T-cell (primary cell): Measurements from ENCODE around the gene PGA3. TPM values are rescaled to one million over a fixed set of nuclear protein-coding genes. Genes with fewer than 3 reads are reported as not detected.
"Not testable (repeated sequence)": the region's sequence is repeated elsewhere in the genome, so short reads cannot be mapped to it uniquely, and the experiment has no call there.

ENCODE experiments used
- ATAC-seq, 4 experiments: fragments of 200-7000 bp in 3 of 4; fragments of 150-1000 bp in 1 of 4; cut with Tn5 transposase; replicated peaks in 1 of 4; 1 replicate in 3 of 4; 2 replicates in 1 of 4; pipeline ENCODE4 v1.10.0; 2021; ENCODE audit warnings: moderate library complexity in 3 of 4, mild to moderate bottlenecking in 2 of 4, moderate number of reproducible peaks in 1 of 4
- CTCF ChIA-PET, 2 donors: fragments of 300-600 bp; sonication (Branson Sonifier 250); formaldehyde crosslinking; loops; one replicate each; lab custom pipeline; 2022; ENCODE audit warnings: antibody characterized with exemption in 2 of 2; lab: Charles Lee
- POLR2A ChIA-PET, 2 donors: fragments of 300-600 bp; sonication (Branson Sonifier 250); formaldehyde crosslinking; loops; one replicate each; lab custom pipeline; 2022; ENCODE audit warnings: antibody characterized with exemption in 2 of 2; lab: Charles Lee
- DNase-seq, 35 experiments: peaks; one replicate each; pipeline versions ENCODE4 v3.0.0 to v3.0.0-alpha.2; 2013 to 2023
- H3K27ac ChIP-seq: one replicate; pipeline ENCODE4 v1.5.1; 2013; ENCODE audit warnings: low read length
- H3K27me3 ChIP-seq, 2 experiments: replicated peaks in 1 of 2; 1 replicate in 1 of 2; 2 replicates in 1 of 2; pipeline versions ENCODE4 v1.6.1 to v1.7.0; 2013; ENCODE audit warnings: low read length in 1 of 2, mixed read lengths in 1 of 2; ENCODE audit not compliant: control insufficient read depth in 2 of 2, insufficient read depth in 2 of 2; ENCODE audit errors: extremely low read depth in 1 of 2
- H3K36me3 ChIP-seq, 2 donors: 1 replicate in 1 of 2; 2 replicates in 1 of 2; pipeline versions ENCODE4 v1.6.1 to v1.7.0; 2013; ENCODE audit warnings: low read length in 1 of 2; ENCODE audit not compliant: control insufficient read depth in 2 of 2, insufficient read depth in 1 of 2; ENCODE audit errors: extremely low read depth in 1 of 2
- H3K4me1 ChIP-seq, 2 experiments: 1 replicate in 1 of 2; 2 replicates in 1 of 2; pipeline versions ENCODE4 v1.6.1 to v1.7.0; 2013; ENCODE audit warnings: low read length in 2 of 2, mixed read lengths in 1 of 2; ENCODE audit not compliant: insufficient read depth in 2 of 2, control insufficient read depth in 1 of 2; ENCODE audit errors: extremely low read depth in 1 of 2
- H3K4me3 ChIP-seq, 2 donors: 1 replicate in 1 of 2; 2 replicates in 1 of 2; pipeline versions ENCODE4 v1.5.1 to v1.7.0; 2013; ENCODE audit warnings: mild to moderate bottlenecking in 2 of 2, low read length in 1 of 2, moderate library complexity in 1 of 2; ENCODE audit not compliant: control insufficient read depth in 1 of 2; ENCODE audit errors: extremely low read depth in 1 of 2
- H3K9me3 ChIP-seq: 2 replicates; pipeline ENCODE4 v1.7.0; 2013
- H3K27ac Mint-ChIP-seq, 2 donors: one replicate each; pipeline ENCODE4 v1.8.0; 2020 to 2021; ENCODE audit warnings: mild to moderate bottlenecking in 2 of 2, mixed read lengths in 2 of 2
- H3K27me3 Mint-ChIP-seq, 2 donors: one replicate each; pipeline ENCODE4 v1.8.0; 2021 to 2022; ENCODE audit warnings: mixed read lengths in 2 of 2
- H3K36me3 Mint-ChIP-seq: one replicate; pipeline ENCODE4 v1.8.0; 2021; ENCODE audit warnings: mixed read lengths
- H3K4me1 Mint-ChIP-seq, 3 donors: one replicate each; pipeline ENCODE4 v1.8.0; 2020 to 2022; ENCODE audit warnings: mixed read lengths in 3 of 3, mild to moderate bottlenecking in 1 of 3
- H3K4me3 Mint-ChIP-seq, 3 donors: one replicate each; pipeline ENCODE4 v1.8.0; 2020 to 2022; ENCODE audit warnings: mild to moderate bottlenecking in 3 of 3, mixed read lengths in 3 of 3, moderate library complexity in 3 of 3
- H3K9me3 Mint-ChIP-seq, 3 donors: one replicate each; pipeline ENCODE4 v1.8.0; 2020 to 2022; ENCODE audit warnings: mixed read lengths in 3 of 3
- WGBS: methylation state at CpG from one replicate; pipeline ENCODE4 v1.1.5; 2013; ENCODE audit warnings: missing lambda C conversion rate; ENCODE audit not compliant: insufficient coverage; 5-methylcytosine and 5-hydroxymethylcytosine counted together
- total RNA-seq, 35 experiments: library from RNA in 6 of 35; stranded (reverse) in 6 of 35; fragments of 120-200 nt in 1 of 35; gene quantifications; one replicate each; pipeline versions ENCODE4 v1.2.1 to v1.2.4 and lab custom pipeline; 2013 to 2026

The PGA3 gene
- total RNA-seq, 5 donors from 2014 or later (not counting 1 experiment from before 2014, with no cell fraction given): not detected

- H3K27ac ChIP-seq: no peak overlapping the region
- ChIA-PET CTCF (no interaction called here), POLR2A (no interaction called here)
- Mint-ChIP-seq H3K27ac (peak overlapping the region in 1 of 2 donors; percentile 66), H3K9me3 (no peaks in the 10 kb centered on the region), H3K36me3 (no peaks in the 10 kb centered on the region), H3K27me3 (no peaks in the 10 kb centered on the region), H3K4me3 (peak overlapping the region in 1 of 3 donors; percentile 13), H3K4me1 (peaks cover 40 to 53% (median 42%) of the 10 kb centered on the region in 3 donors)
- no peaks in the 10 kb centered on the region for H3K9me3 ChIP-seq
- 47% methylated on average over 5 of the region's 13 CpGs for WGBS
- H3K27me3 ChIP-seq: no peaks in the 10 kb centered on the region
- H3K4me1 ChIP-seq: peaks cover 14 to 24% of the 10 kb centered on the region in 2 experiments
- ATAC-seq (no peak), DNase-seq (peak in 1 of 35 experiments; percentile 28)
- no peak overlapping the region for H3K4me3 ChIP-seq
- no peaks in the 10 kb centered on the region for H3K36me3 ChIP-seq
Observed at GRCh38 chr11:61163714-61164605, 39.4 kb upstream of the PGA3 start.

GRCh38 chr11:61164606-61165424 is 38.5 kb upstream of the PGA3 start:
- no peaks in the 10 kb centered on the region for H3K36me3 Mint-ChIP-seq
- no peaks in the 10 kb centered on the region for H3K9me3 ChIP-seq
- H3K27ac Mint-ChIP-seq: peak overlapping the region in 1 of 2 donors; percentile 2
- peaks cover 36 to 51% (median 40%) of the 10 kb centered on the region in 3 donors for H3K4me1 Mint-ChIP-seq
- no peaks in the 10 kb centered on the region for H3K9me3 Mint-ChIP-seq
- no peak overlapping the region for H3K27ac ChIP-seq
- H3K4me1 ChIP-seq: peaks cover 14 to 24% of the 10 kb centered on the region in 2 experiments
- peaks cover 0 to 3% of the 10 kb centered on the region in 2 experiments for H3K27me3 ChIP-seq
- no peaks in the 10 kb centered on the region for H3K36me3 ChIP-seq
- WGBS: 89% methylated on average over 8 of the region's 13 CpGs
- ChIA-PET POLR2A (no interaction called here), CTCF (no interaction called here)
- H3K4me3 Mint-ChIP-seq: no peak overlapping the region
- ATAC-seq (no peak), DNase-seq (no peak)
- no peaks in the 10 kb centered on the region for H3K27me3 Mint-ChIP-seq
- H3K4me3 ChIP-seq: no peak overlapping the region

- H3K9me3 Mint-ChIP-seq, CTCF ChIA-PET, H3K27ac ChIP-seq, POLR2A ChIA-PET, H3K36me3 ChIP-seq, H3K9me3 ChIP-seq, H3K4me3 ChIP-seq, H3K27ac Mint-ChIP-seq, ATAC-seq, H3K27me3 ChIP-seq, H3K36me3 Mint-ChIP-seq, H3K4me3 Mint-ChIP-seq, H3K27me3 Mint-ChIP-seq, DNase-seq: not testable (repeated sequence)
- WGBS: no CpG with 5 or more reads among the region's 7 CpGs
- peaks cover 9 to 17% of the 10 kb centered on the region in 2 experiments for H3K4me1 ChIP-seq
- H3K4me1 Mint-ChIP-seq: peaks cover 26 to 41% (median 30%) of the 10 kb centered on the region in 3 donors
Observed at GRCh38 chr11:61165785-61166184, 37.5 kb upstream of the PGA3 start.

GRCh38 chr11:61166331-61166730 is 37.0 kb upstream of the PGA3 start:
- H3K36me3 ChIP-seq, H3K9me3 Mint-ChIP-seq, H3K27me3 Mint-ChIP-seq, H3K27ac ChIP-seq, H3K36me3 Mint-ChIP-seq, H3K4me3 Mint-ChIP-seq, H3K27ac Mint-ChIP-seq, H3K4me3 ChIP-seq, CTCF ChIA-PET, DNase-seq, POLR2A ChIA-PET, H3K27me3 ChIP-seq, H3K9me3 ChIP-seq, ATAC-seq: not testable (repeated sequence)
- peaks cover 9 to 16% of the 10 kb centered on the region in 2 experiments for H3K4me1 ChIP-seq
- WGBS: 99% methylated on average over 13 of the region's 31 CpGs
- peaks cover 25 to 40% (median 29%) of the 10 kb centered on the region in 3 donors for H3K4me1 Mint-ChIP-seq

GRCh38 chr11:61168042-61168688 is 35.1 kb upstream of the PGA3 start:
- Mint-ChIP-seq H3K4me3 (no peak overlapping the region), H3K9me3 (no peaks in the 10 kb centered on the region), H3K36me3 (no peaks in the 10 kb centered on the region), H3K4me1 (peaks cover 28 to 38% (median 36%) of the 10 kb centered on the region in 3 donors), H3K27ac (no peak overlapping the region), H3K27me3 (no peaks in the 10 kb centered on the region)
- no peak for ATAC-seq
- Histone ChIP-seq H3K27ac (no peak overlapping the region), H3K36me3 (no peaks in the 10 kb centered on the region), H3K27me3 (peaks cover 0 to 5% of the 10 kb centered on the region in 2 experiments), H3K4me1 (peaks cover 15 to 21% of the 10 kb centered on the region in 2 experiments), H3K4me3 (no peak overlapping the region), H3K9me3 (no peaks in the 10 kb centered on the region)
- CTCF ChIA-PET: no interaction called here
- WGBS: 62% methylated on average over 2 of the region's 9 CpGs
- POLR2A ChIA-PET: no interaction called here
- DNase-seq: no peak

- Histone ChIP-seq H3K27ac (no peak overlapping the region), H3K9me3 (no peaks in the 10 kb centered on the region), H3K27me3 (peaks cover 0 to 7% of the 10 kb centered on the region in 2 experiments), H3K36me3 (no peaks in the 10 kb centered on the region), H3K4me3 (no peak overlapping the region), H3K4me1 (peaks cover 15 to 21% of the 10 kb centered on the region in 2 experiments)
- no peaks in the 10 kb centered on the region for H3K9me3 Mint-ChIP-seq
- H3K4me1 Mint-ChIP-seq: peaks cover 27 to 39% (median 36%) of the 10 kb centered on the region in 3 donors
- DNase-seq (no peak), ATAC-seq (no peak)
- no peaks in the 10 kb centered on the region for H3K27me3 Mint-ChIP-seq
- CTCF ChIA-PET: no interaction called here
- no CpG with 5 or more reads among the region's 1 CpG for WGBS
- H3K4me3 Mint-ChIP-seq: no peak overlapping the region
- no peak overlapping the region for H3K27ac Mint-ChIP-seq
- POLR2A ChIA-PET: no interaction called here
- no peaks in the 10 kb centered on the region for H3K36me3 Mint-ChIP-seq
Observed at GRCh38 chr11:61168800-61169199, 34.5 kb upstream of the PGA3 start.
